Measurements from ENCODE around the gene INPP5A. TPM values are rescaled to one million over a fixed set of nuclear protein-coding genes. Genes with fewer than 3 reads are reported as not detected.

Gene INPP5A
- total RNA-seq, 2 donors from 2014 or later, result 11.0 to 14.9 TPM

- DNase-seq (no peak), ATAC-seq (replicated peaks in 1 of 2) (no peak)
- Mint-ChIP-seq H3K36me3 (ENCODE audit: insufficient read depth in 2 of 2) (no peaks in the 10 kb centered on the region), H3K4me3 (no peak overlapping the region), H3K27me3 (ENCODE audit: low read depth) (peaks cover 4% of the 10 kb centered on the region), H3K4me1 (ENCODE audit: low read depth) (peaks cover 43% of the 10 kb centered on the region), H3K27ac (no peak overlapping the region), H3K9me3 (no peaks in the 10 kb centered on the region)
These were observed 18.3 kb downstream of the INPP5A start for GRCh38 chr10:132555648-132556575.

DNA sequence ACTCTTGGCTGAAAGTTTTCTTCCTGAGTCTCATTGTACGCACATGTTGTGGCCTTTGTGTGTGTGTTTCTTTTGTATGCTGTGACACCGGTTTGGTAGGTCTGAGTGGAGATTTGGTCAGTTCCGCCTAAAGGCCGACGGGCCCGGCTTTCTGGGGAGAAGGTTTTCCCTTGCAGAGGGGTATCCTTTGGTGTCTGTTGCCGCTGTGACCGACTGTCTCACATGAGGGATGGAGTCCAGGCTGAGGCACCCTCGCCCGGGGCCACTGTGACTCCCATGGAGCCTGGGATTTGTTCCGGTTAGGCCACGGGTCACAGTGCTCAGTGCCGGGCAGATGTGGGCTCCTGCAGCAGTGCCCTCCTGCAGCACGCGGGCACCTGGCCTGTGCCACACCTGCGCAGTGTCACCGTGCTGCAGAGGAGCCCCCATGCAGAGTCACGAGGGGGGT, 19.4 kb downstream of the INPP5A start:
- H3K9me3 Mint-ChIP-seq, result no peaks in the 10 kb centered on the region
- no peaks in the 10 kb centered on the region for H3K36me3 Mint-ChIP-seq (ENCODE audit: insufficient read depth in 2 of 2)
- no peak overlapping the region for H3K27ac Mint-ChIP-seq
- H3K4me3 Mint-ChIP-seq, result no peak overlapping the region
- no peak for DNase-seq
- peaks cover 4% of the 10 kb centered on the region for H3K27me3 Mint-ChIP-seq (ENCODE audit: low read depth)
- peaks cover 44% of the 10 kb centered on the region for H3K4me1 Mint-ChIP-seq (ENCODE audit: low read depth)
- no peak for ATAC-seq (replicated peaks in 1 of 2)

DNA sequence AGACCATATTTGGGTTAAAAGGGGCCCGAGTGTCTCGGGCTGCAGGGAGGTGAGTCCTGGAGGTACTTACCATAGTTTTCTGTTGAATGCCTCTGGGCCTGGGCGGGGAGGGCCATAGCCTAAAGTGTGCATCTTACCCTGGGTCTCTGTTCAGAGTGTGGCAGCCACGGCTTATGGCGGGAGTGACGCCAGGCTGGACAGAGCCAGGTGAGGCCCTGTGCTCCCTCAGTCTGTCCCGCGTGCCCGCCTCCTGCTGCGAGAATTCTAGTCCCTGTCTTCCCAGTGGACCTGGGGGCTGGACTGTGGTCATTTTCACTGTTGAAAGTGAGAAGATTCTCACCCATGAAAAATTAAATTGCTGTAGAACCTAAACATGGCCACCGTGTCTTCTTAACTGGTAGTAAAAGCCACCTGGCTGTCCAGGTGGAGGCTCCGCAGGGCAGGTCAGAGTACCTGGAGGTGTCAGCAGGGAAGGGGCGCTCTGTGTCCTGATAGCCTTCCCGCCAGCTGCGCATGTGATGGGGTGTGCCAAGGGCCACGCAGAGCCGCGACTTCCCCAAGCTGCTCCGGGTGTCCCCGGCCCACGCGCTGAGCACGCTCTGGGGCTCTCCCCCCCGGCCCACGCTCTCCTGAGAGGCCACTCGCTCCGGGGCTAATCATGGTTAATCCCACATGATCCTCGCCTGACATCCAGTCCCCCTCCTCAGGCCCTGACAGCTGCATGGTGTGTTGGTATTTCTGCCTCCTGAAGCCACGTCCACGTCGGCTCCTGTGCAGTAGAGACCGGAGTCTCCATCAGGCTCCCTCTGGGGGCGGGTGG, 20.3 kb downstream of the INPP5A start:
- ATAC-seq (replicated peaks in 1 of 2) (no peak), DNase-seq (no peak)
- Mint-ChIP-seq H3K27ac (no peak overlapping the region), H3K36me3 (ENCODE audit: insufficient read depth in 2 of 2) (no peaks in the 10 kb centered on the region), H3K4me1 (ENCODE audit: low read depth) (peaks cover 45% of the 10 kb centered on the region), H3K27me3 (ENCODE audit: low read depth) (peaks cover 4% of the 10 kb centered on the region), H3K4me3 (no peak overlapping the region), H3K9me3 (no peaks in the 10 kb centered on the region)

GRCh38 chr10:132558516-132559413, 21.2 kb downstream of the INPP5A start:
- DNase-seq, result no peak
- Mint-ChIP-seq H3K9me3 (no peaks in the 10 kb centered on the region), H3K4me3 (no peak overlapping the region), H3K27ac (no peak overlapping the region), H3K4me1 (ENCODE audit: low read depth) (peaks cover 45% of the 10 kb centered on the region), H3K36me3 (ENCODE audit: insufficient read depth in 2 of 2) (no peaks in the 10 kb centered on the region), H3K27me3 (ENCODE audit: low read depth) (peaks cover 4% of the 10 kb centered on the region)
- no peak for ATAC-seq (replicated peaks in 1 of 2)

DNA sequence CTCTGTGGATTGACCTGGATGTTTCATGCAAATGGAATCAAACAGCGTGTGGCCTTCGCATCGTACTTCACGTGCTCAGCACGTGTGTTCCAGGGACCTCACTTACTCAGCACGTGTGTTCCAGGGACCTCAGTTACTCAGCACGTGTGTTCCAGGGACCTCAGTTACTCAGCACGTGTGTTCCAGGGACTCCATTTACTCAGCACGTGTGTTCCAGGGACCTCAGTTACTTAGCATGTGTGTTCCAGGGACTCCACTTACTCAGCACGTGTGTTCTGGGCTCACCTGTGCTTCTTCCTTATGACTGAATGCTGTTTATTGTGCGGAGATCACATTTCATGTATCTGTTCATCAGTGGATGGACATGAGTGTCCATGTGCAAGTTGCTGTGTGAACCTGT, 22.0 kb downstream of the INPP5A start:
- no peak overlapping the region for H3K4me3 Mint-ChIP-seq
- peaks cover 4% of the 10 kb centered on the region for H3K27me3 Mint-ChIP-seq (ENCODE audit: low read depth)
- H3K4me1 Mint-ChIP-seq (ENCODE audit: low read depth), result peaks cover 45% of the 10 kb centered on the region
- no peak for DNase-seq
- H3K36me3 Mint-ChIP-seq (ENCODE audit: insufficient read depth in 2 of 2), result no peaks in the 10 kb centered on the region
- ATAC-seq (replicated peaks in 1 of 2), result no peak
- H3K9me3 Mint-ChIP-seq, result no peaks in the 10 kb centered on the region
- H3K27ac Mint-ChIP-seq, result no peak overlapping the region

DNA sequence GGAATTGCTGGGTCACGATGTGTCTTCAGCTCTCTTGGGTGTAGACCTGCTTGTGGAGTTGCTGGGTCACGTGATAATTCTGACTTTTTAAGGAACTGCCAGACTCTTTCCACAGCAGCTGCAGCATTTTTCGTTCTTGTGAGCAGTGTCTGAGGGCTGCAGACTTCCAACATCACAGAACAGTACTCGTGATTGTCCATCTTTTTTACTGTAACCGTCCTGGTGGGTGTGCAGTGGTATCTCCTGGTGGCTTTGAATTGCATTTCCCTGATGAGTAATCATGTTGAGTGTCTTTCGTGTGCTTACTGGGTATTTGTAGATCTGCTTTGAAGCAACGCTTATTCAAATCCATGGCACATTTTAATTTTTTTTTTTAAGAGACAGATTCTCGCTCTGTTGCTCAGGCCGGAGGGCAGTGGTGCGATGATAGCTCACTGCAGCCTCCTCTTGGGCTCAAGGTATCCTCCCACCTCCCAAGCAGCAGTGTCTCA, 22.7 kb downstream of the INPP5A start:
- Mint-ChIP-seq H3K4me3 (no peak overlapping the region), H3K9me3 (no peaks in the 10 kb centered on the region), H3K27ac (no peak overlapping the region), H3K27me3 (ENCODE audit: low read depth) (peaks cover 4% of the 10 kb centered on the region), H3K4me1 (ENCODE audit: low read depth) (peaks cover 46% of the 10 kb centered on the region), H3K36me3 (ENCODE audit: insufficient read depth in 2 of 2) (no peaks in the 10 kb centered on the region)
- ATAC-seq (replicated peaks in 1 of 2), result peak; percentile 56 to 59
- DNase-seq, result no peak

DNA sequence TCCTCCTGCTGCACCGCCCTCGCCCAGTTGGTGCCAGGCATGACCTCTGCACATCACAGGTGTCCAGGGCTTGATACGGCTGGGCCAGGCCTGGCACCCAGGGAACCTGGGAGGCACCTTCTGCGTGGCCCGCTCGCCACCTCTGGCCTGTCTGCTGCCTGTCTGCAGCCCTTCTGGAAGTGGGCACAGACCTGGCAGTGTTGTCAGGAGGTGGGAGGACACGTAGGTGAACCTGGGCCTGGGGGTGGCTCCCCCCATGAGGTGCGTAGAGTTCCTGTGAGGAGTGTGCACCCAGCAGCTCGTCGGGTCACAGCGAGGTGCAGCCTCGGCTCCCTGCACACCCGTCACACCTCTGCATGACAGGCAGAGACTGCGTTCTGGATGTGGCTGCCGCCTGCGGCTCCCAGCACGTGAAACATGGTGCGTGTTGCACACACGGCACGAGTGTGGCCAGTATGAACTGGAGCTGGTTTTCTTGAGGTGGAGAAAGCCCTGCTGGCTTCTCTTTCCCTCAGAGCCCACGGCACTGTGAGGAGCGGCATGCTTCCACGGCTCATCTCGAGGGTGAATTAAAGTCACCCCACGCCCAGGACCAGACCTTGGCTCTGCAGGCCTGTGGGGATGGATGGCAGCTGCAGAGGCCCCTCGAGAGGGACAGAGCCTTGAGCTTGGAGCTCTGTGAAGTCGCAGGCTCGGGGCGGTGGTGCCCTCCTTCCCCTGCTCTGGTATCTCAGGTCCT, 24.8 kb downstream of the INPP5A start:
- no peak overlapping the region for H3K27ac Mint-ChIP-seq
- no peaks in the 10 kb centered on the region for H3K9me3 Mint-ChIP-seq
- no peaks in the 10 kb centered on the region for H3K36me3 Mint-ChIP-seq (ENCODE audit: insufficient read depth in 2 of 2)
- no peak overlapping the region for H3K4me3 Mint-ChIP-seq
- no peak for DNase-seq
- no peak for ATAC-seq (replicated peaks in 1 of 2)
- peaks cover 4% of the 10 kb centered on the region for H3K27me3 Mint-ChIP-seq (ENCODE audit: low read depth)
- H3K4me1 Mint-ChIP-seq (ENCODE audit: low read depth), result peaks cover 46% of the 10 kb centered on the region

- ATAC-seq (replicated peaks in 1 of 2) (no peak), DNase-seq (no peak)
- Mint-ChIP-seq H3K27ac (no peak overlapping the region), H3K27me3 (ENCODE audit: low read depth) (peaks cover 4% of the 10 kb centered on the region), H3K4me1 (ENCODE audit: low read depth) (peaks cover 42% of the 10 kb centered on the region), H3K4me3 (no peak overlapping the region), H3K36me3 (ENCODE audit: insufficient read depth in 2 of 2) (no peaks in the 10 kb centered on the region), H3K9me3 (no peaks in the 10 kb centered on the region)
These were observed 25.4 kb downstream of the INPP5A start for GRCh38 chr10:132562916-132563456.

GRCh38 chr10:132563485-132564248, 26.1 kb downstream of the INPP5A start:
- H3K36me3 Mint-ChIP-seq (ENCODE audit: insufficient read depth in 2 of 2), result no peaks in the 10 kb centered on the region
- ATAC-seq (replicated peaks in 1 of 2) (no peak), DNase-seq (no peak)
- H3K9me3 Mint-ChIP-seq, result no peaks in the 10 kb centered on the region
- H3K27ac Mint-ChIP-seq, result no peak overlapping the region
- no peak overlapping the region for H3K4me3 Mint-ChIP-seq
- peaks cover 42% of the 10 kb centered on the region for H3K4me1 Mint-ChIP-seq (ENCODE audit: low read depth)
- peaks cover 4% of the 10 kb centered on the region for H3K27me3 Mint-ChIP-seq (ENCODE audit: low read depth)

GRCh38 chr10:132564249-132564605, 26.6 kb downstream of the INPP5A start:
- H3K9me3 Mint-ChIP-seq, result no peaks in the 10 kb centered on the region
- H3K27me3 Mint-ChIP-seq (ENCODE audit: low read depth), result peaks cover 4% of the 10 kb centered on the region
- H3K4me3 Mint-ChIP-seq, result no peak overlapping the region
- no peak for DNase-seq
- no peak for ATAC-seq (replicated peaks in 1 of 2)
- H3K27ac Mint-ChIP-seq, result no peak overlapping the region
- peaks cover 39% of the 10 kb centered on the region for H3K4me1 Mint-ChIP-seq (ENCODE audit: low read depth)
- H3K36me3 Mint-ChIP-seq (ENCODE audit: insufficient read depth in 2 of 2), result no peaks in the 10 kb centered on the region

DNA sequence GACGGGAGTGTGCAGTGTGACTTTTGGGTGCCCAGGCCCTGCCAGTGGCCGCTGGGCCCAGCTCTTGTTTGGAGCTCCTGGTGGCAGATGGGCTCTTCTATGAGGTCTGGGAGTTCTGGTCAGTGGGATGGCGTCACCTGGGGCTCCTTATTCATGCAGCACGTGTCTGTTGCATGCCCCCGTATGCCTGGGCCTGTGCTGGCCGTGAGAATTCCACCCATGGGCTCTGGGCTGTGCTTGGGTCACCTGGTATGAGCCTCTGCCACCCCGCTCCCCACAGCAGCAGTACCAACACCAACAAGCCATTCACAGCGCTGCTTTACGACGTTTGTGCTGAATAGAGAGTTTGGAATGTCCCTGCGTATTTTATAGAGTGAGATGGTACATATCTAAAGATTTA, 27.1 kb downstream of the INPP5A start:
- H3K9me3 Mint-ChIP-seq, result no peaks in the 10 kb centered on the region
- H3K4me3 Mint-ChIP-seq, result no peak overlapping the region
- DNase-seq (no peak), ATAC-seq (replicated peaks in 1 of 2) (no peak)
- no peak overlapping the region for H3K27ac Mint-ChIP-seq
- H3K4me1 Mint-ChIP-seq (ENCODE audit: low read depth), result peaks cover 34% of the 10 kb centered on the region
- no peaks in the 10 kb centered on the region for H3K36me3 Mint-ChIP-seq (ENCODE audit: insufficient read depth in 2 of 2)
- no peaks in the 10 kb centered on the region for H3K27me3 Mint-ChIP-seq (ENCODE audit: low read depth)
